SK-N-SH (cell line): ENCODE measurements around the gene OXCT1. TPM values are rescaled to one million over a fixed set of nuclear protein-coding genes. Genes with fewer than 3 reads are reported as not detected.

Source experiments
- CTCF ChIA-PET: fragments of 300-600, 350-600 bp; formaldehyde crosslinking; extraction: SDS; loops from one replicate; lab custom pipeline; 2021; lab: Yijun Ruan, JAX
- POLR2A ChIA-PET: fragments of 350-600 bp; sonication (Branson Sonifier 250); formaldehyde crosslinking; extraction: SDS; loops from one replicate; lab custom pipeline; 2020; ENCODE audit warnings: antibody characterized with exemption, inconsistent platforms; lab: Yijun Ruan, JAX
- DNase-seq: peaks from one replicate; pipeline ENCODE4 v3.0.0; 2012
- H2AFZ ChIP-seq: fragments of 200-600 bp; sonication (generic); 2 replicates; pipeline ENCODE4 v1.8.1; 2016; ENCODE audit warnings: antibody characterized with exemption, mild to moderate bottlenecking, low read depth
- H3F3A ChIP-seq: fragments of 200-600 bp; sonication (generic); replicated peaks from 2 replicates; pipeline ENCODE3; 2016; ENCODE audit warnings: antibody characterized with exemption, mild to moderate bottlenecking; ENCODE audit not compliant: insufficient read depth
- H3K27ac ChIP-seq, 2 experiments: fragments of 200-500 bp in 1 of 2; fragments of 200-600 bp in 1 of 2; sonication (Bioruptor generic) in 1 of 2; sonication (generic), shearing (Covaris generic) in 1 of 2; 2 replicates each; pipeline versions ENCODE4 v1.5.1 to v1.6.1; 2014 to 2016; ENCODE audit warnings: low read depth in 2 of 2, inconsistent platforms in 1 of 2, low read length in 1 of 2, mild to moderate bottlenecking in 1 of 2, mixed read lengths in 1 of 2
- H3K27me3 ChIP-seq: fragments of 200-600 bp; sonication (generic), shearing (Covaris generic); 2 replicates; pipeline ENCODE4 v1.6.1; 2016; ENCODE audit warnings: mixed run types; ENCODE audit not compliant: insufficient read depth
- H3K36me3 ChIP-seq, 2 experiments: fragments of 200-500 bp in 1 of 2; fragments of 200-600 bp in 1 of 2; sonication (Bioruptor generic) in 1 of 2; sonication (generic) in 1 of 2; replicated peaks in 1 of 2; 2 replicates each; pipeline versions ENCODE3 to v1.5.1; 2014 to 2016; ENCODE audit warnings: low read length in 1 of 2, mild to moderate bottlenecking in 1 of 2; ENCODE audit not compliant: insufficient read depth in 2 of 2, control insufficient read depth in 1 of 2
- H3K4me1 ChIP-seq, 2 experiments: fragments of 200-500 bp in 1 of 2; fragments of 200-600 bp in 1 of 2; sonication (Bioruptor generic) in 1 of 2; sonication (generic), shearing (Covaris generic) in 1 of 2; 2 replicates each; pipeline versions ENCODE4 v1.5.1 to v1.6.1; 2014 to 2016; ENCODE audit warnings: low read depth in 1 of 2, low read length in 1 of 2, mixed run types in 1 of 2; ENCODE audit not compliant: insufficient read depth in 2 of 2, control insufficient read depth in 1 of 2
- H3K4me2 ChIP-seq: fragments of 200-600 bp; sonication (generic), shearing (Covaris generic); 2 replicates; pipeline ENCODE4 v1.6.1; 2017; ENCODE audit warnings: mixed run types
- H3K4me3 ChIP-seq, 2 experiments: fragments of 200-500 bp in 1 of 2; fragments of 200-600 bp in 1 of 2; sonication (Bioruptor generic) in 1 of 2; sonication (generic), shearing (Covaris generic) in 1 of 2; 2 replicates each; pipeline versions ENCODE4 v1.5.1 to v1.8.1; 2014 to 2016; ENCODE audit warnings: low read depth in 2 of 2, inconsistent platforms in 1 of 2, low read length in 1 of 2, mild to moderate bottlenecking in 1 of 2, mixed read lengths in 1 of 2, moderate library complexity in 1 of 2
- H3K79me2 ChIP-seq: fragments of 200-600 bp; sonication (generic); 2 replicates; pipeline ENCODE4 v1.8.1; 2017; ENCODE audit warnings: mild to moderate bottlenecking; ENCODE audit not compliant: insufficient read depth
- H3K9ac ChIP-seq: fragments of 200-600 bp; sonication (generic); 2 replicates; pipeline ENCODE4 v1.6.1; 2017; ENCODE audit warnings: mixed run types
- H3K9me2 ChIP-seq: fragments of 200-600 bp; sonication (generic); 2 replicates; pipeline ENCODE4 v1.6.1; 2017; ENCODE audit warnings: mixed run types
- H3K9me3 ChIP-seq: fragments of 200-600 bp; sonication (generic); 2 replicates; pipeline ENCODE4 v1.6.1; 2017; ENCODE audit warnings: mixed run types, mild to moderate bottlenecking, moderate library complexity
- H4K20me1 ChIP-seq: fragments of 200-600 bp; sonication (generic); 2 replicates; pipeline ENCODE4 v1.6.1; 2017; ENCODE audit warnings: mild to moderate bottlenecking, mixed run types; ENCODE audit not compliant: insufficient read depth
- CHD2 ChIP-seq: fragments of 150-350 bp; IDR thresholded peaks from 2 replicates; pipeline ENCODE4 v1.6.1; 2018; ENCODE audit warnings: low read length; ENCODE audit not compliant: partially characterized antibody
- GATA2 ChIP-seq: sonication (generic); formaldehyde crosslinking; IDR thresholded peaks from 2 replicates; pipeline ENCODE4 v1.5.0; 2020; ENCODE audit warnings: mild to moderate bottlenecking, missing genetic modification reagents
- MXI1 ChIP-seq: IDR thresholded peaks from 2 replicates; pipeline ENCODE4 v1.6.1; 2012; ENCODE audit warnings: mild to moderate bottlenecking, low read depth, low read length, improper control_type of control experiment
- NRF1 ChIP-seq: IDR thresholded peaks from 2 replicates; pipeline ENCODE4 v1.6.1; 2012; ENCODE audit warnings: low read depth, mild to moderate bottlenecking, low read length
- POLR2AphosphoS5 ChIP-seq: IDR thresholded peaks from 2 replicates; pipeline ENCODE4 v1.6.1; 2012; ENCODE audit warnings: low read depth, low read length
- RAD21 ChIP-seq: IDR thresholded peaks from 2 replicates; pipeline ENCODE4 v1.6.1; 2012; ENCODE audit warnings: mild to moderate bottlenecking, low read length
- RCOR1 ChIP-seq: fragments of 150-350 bp; IDR thresholded peaks from 2 replicates; pipeline ENCODE4 v1.6.1; 2017; ENCODE audit warnings: antibody characterized with exemption, low read length
- RXRA ChIP-seq: IDR thresholded peaks from 2 replicates; pipeline ENCODE4 v1.4.0; 2012; ENCODE audit warnings: low read depth, mild to moderate bottlenecking, borderline replicate concordance
- SIN3A ChIP-seq: IDR thresholded peaks from 2 replicates; pipeline ENCODE4 v1.6.1; 2012; ENCODE audit warnings: low read depth, mild to moderate bottlenecking, low read length, moderate library complexity, borderline replicate concordance
- SMC3 ChIP-seq: IDR thresholded peaks from 2 replicates; pipeline ENCODE4 v1.6.1; 2012; ENCODE audit warnings: low read depth, low read length, improper control_type of control experiment
- TCF12 ChIP-seq: IDR thresholded peaks from 2 replicates; pipeline ENCODE4 v1.4.0; 2012
- TEAD4 ChIP-seq: IDR thresholded peaks from 2 replicates; pipeline ENCODE4 v1.4.0; 2012; ENCODE audit warnings: mild to moderate bottlenecking, borderline replicate concordance; ENCODE audit not compliant: insufficient read depth
- YY1 ChIP-seq: IDR thresholded peaks from 2 replicates; pipeline ENCODE4 v1.4.0; 2012; ENCODE audit warnings: low read depth, mild to moderate bottlenecking
- WGBS: methylation state at CpG from one replicate; pipeline ENCODE4 v1.1.6; 2017; ENCODE audit warnings: low lambda C conversion rate; 5-methylcytosine and 5-hydroxymethylcytosine counted together
- polyA plus RNA-seq, 3 experiments: library from polyadenylated mRNA; depleted of rRNA; stranded (reverse); fragments of >200 nt; gene quantifications; 2 replicates each; pipeline ENCODE4 v1.2.3, GENCODE V29; 2012
- TF ChIP-seq, protein P1 (sequence below): IDR thresholded peaks from 2 replicates; pipeline ENCODE4 v1.4.0; 2012; ENCODE audit warnings: low read depth
- TF ChIP-seq, protein P2 (sequence below): fragments of 200-600 bp; sonication (generic); IDR thresholded peaks from 2 replicates; pipeline ENCODE4 v1.6.1; 2017; ENCODE audit warnings: antibody characterized with exemption, mild to moderate bottlenecking, moderate library complexity
- TF ChIP-seq, protein P3 (sequence below): IDR thresholded peaks from 2 replicates; pipeline ENCODE4; 2012
- TF ChIP-seq, protein P4 (sequence below): IDR thresholded peaks from 2 replicates; pipeline ENCODE4 v1.4.0; 2012; ENCODE audit warnings: low read depth, borderline replicate concordance

OXCT1 gene
- polyA plus RNA-seq, 1 of the 3 experiments (the other 2 are of a cell fraction) = 11.7 TPM

DNA sequence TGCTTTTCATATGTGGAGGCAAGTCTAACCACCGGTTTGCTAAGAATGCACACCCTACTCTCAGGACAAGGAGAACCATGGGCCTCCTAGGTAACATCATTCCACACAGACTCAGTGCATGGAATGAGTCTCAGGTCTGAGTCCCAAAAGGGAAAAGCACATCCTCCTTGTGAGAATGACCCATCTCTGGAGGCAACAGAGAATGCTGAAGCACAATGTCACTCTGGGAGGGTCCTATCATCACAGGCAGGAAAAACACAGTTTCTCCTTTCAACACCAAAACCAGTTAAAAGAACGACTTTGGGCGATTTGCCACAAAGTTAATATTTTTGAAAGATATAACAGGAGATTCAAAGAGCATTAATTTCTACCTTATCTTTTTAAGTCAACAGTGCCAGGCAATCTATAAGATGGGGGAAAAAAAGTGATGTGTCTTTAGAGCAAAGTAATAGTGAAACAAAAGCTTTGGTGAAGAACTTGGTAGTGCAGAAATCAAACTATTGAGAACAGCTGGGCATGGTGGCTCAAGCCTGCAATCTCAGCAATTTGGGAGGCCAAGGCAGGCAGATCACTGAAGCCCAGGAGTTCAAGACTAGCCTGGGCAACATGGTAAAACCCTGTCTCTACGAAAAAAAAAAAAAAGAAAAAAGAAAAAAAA lies 97.3 kb downstream of the OXCT1 start:
- no peak overlapping the region for H3K9ac ChIP-seq
- H3K4me3 ChIP-seq = no peak overlapping the region
- no peaks in the 10 kb centered on the region for H3K36me3 ChIP-seq
- H2AFZ ChIP-seq = no peak overlapping the region
- no peak for DNase-seq
- H3K9me3 ChIP-seq = no peaks in the 10 kb centered on the region
- H3K4me2 ChIP-seq = no peak overlapping the region
- H3K27me3 ChIP-seq = no peaks in the 10 kb centered on the region
- 89% methylated on average over 4 of the region's 4 CpGs for WGBS
- peaks cover 6 to 10% of the 10 kb centered on the region in 2 experiments; a peak in 3 of 4 replicates for H3K4me1 ChIP-seq
- peak overlapping the region in 1 of 2 experiments; percentile 18; a peak in 1 of 4 replicates for H3K27ac ChIP-seq
- no peaks in the 10 kb centered on the region for H4K20me1 ChIP-seq
- TF ChIP-seq TCF12 (no peak), NRF1 (no peak), POLR2AphosphoS5 (no peak), CHD2 (no peak), SIN3A (no peak), TEAD4 (no peak), RCOR1 (no peak)
- TF ChIP-seq, protein P1, sequence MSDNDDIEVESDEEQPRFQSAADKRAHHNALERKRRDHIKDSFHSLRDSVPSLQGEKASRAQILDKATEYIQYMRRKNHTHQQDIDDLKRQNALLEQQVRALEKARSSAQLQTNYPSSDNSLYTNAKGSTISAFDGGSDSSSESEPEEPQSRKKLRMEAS = no peak
- TF ChIP-seq, protein P2, sequence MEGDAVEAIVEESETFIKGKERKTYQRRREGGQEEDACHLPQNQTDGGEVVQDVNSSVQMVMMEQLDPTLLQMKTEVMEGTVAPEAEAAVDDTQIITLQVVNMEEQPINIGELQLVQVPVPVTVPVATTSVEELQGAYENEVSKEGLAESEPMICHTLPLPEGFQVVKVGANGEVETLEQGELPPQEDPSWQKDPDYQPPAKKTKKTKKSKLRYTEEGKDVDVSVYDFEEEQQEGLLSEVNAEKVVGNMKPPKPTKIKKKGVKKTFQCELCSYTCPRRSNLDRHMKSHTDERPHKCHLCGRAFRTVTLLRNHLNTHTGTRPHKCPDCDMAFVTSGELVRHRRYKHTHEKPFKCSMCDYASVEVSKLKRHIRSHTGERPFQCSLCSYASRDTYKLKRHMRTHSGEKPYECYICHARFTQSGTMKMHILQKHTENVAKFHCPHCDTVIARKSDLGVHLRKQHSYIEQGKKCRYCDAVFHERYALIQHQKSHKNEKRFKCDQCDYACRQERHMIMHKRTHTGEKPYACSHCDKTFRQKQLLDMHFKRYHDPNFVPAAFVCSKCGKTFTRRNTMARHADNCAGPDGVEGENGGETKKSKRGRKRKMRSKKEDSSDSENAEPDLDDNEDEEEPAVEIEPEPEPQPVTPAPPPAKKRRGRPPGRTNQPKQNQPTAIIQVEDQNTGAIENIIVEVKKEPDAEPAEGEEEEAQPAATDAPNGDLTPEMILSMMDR = no peak
- no peaks in the 10 kb centered on the region for H3K9me2 ChIP-seq
- H3F3A ChIP-seq = no peaks in the 10 kb centered on the region
- no peaks in the 10 kb centered on the region for H3K79me2 ChIP-seq
- ChIA-PET CTCF (interaction anchor here (1.5 kb wide), 1 partner anchor 136 kb away, joined by 3 read pairs; no protein-coding TSS in a partner anchor), POLR2A (no interaction called here)

GRCh38 chr5:41772056-41772455 lies 98.2 kb downstream of the OXCT1 start:
- POLR2A ChIA-PET = no interaction called here
- Histone ChIP-seq H3K4me3 (no peak overlapping the region), H3K9me2 (no peaks in the 10 kb centered on the region), H3K9me3 (no peaks in the 10 kb centered on the region), H3K4me2 (no peak overlapping the region), H4K20me1 (no peaks in the 10 kb centered on the region), H3K79me2 (no peaks in the 10 kb centered on the region), H3K4me1 (peaks cover 6 to 10% of the 10 kb centered on the region in 2 experiments; a peak in 3 of 4 replicates), H3K27ac (peak overlapping the region in 1 of 2 experiments; percentile 39; a peak in 1 of 4 replicates), H3K27me3 (no peaks in the 10 kb centered on the region), H3K36me3 (no peaks in the 10 kb centered on the region), H3K9ac (no peak overlapping the region), H3F3A (no peaks in the 10 kb centered on the region), H2AFZ (no peak overlapping the region)
- CTCF ChIA-PET = no interaction called here
- 84% methylated on average over 2 of the region's 2 CpGs for WGBS
- DNase-seq = no peak
- TF ChIP-seq, protein P2 = no peak
- TF ChIP-seq YY1 (no peak), TCF12 (no peak), RAD21 (no peak), RXRA (no peak), POLR2AphosphoS5 (no peak), GATA2 (CRISPR knock-in tag) (no peak), SMC3 (no peak), MXI1 (no peak), NRF1 (no peak)
- TF ChIP-seq, protein P3, sequence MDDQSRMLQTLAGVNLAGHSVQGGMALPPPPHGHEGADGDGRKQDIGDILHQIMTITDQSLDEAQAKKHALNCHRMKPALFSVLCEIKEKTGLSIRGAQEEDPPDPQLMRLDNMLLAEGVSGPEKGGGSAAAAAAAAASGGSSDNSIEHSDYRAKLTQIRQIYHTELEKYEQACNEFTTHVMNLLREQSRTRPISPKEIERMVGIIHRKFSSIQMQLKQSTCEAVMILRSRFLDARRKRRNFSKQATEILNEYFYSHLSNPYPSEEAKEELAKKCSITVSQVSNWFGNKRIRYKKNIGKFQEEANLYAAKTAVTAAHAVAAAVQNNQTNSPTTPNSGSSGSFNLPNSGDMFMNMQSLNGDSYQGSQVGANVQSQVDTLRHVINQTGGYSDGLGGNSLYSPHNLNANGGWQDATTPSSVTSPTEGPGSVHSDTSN = no peak
- TF ChIP-seq, protein P4, sequence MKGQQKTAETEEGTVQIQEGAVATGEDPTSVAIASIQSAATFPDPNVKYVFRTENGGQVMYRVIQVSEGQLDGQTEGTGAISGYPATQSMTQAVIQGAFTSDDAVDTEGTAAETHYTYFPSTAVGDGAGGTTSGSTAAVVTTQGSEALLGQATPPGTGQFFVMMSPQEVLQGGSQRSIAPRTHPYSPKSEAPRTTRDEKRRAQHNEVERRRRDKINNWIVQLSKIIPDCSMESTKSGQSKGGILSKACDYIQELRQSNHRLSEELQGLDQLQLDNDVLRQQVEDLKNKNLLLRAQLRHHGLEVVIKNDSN = no peak
